ENCODE results near the gene TAS1R2.

The TAS1R2 gene

DNA sequence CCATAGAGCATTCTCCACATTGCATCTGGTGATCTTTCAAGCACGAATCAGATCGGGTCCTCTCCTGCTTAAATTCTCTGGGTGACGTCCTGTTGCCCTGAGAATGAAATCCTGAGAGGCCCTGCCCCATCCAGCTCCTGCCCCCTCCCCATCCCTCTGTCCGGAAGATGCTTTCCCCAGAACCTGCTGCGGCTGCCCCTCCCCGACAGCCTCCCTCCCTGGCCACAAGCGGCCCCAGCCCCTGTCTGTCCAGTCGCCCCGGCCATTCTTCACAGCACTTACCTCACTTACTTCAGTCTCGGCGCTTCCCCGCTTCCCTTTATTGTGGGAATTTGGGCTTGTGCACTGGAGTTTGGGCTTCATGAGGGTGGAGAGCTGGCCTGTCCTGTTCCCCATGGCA, 40.3 kb downstream of the TAS1R2 start:
- DNase-seq: no peak

DNA sequence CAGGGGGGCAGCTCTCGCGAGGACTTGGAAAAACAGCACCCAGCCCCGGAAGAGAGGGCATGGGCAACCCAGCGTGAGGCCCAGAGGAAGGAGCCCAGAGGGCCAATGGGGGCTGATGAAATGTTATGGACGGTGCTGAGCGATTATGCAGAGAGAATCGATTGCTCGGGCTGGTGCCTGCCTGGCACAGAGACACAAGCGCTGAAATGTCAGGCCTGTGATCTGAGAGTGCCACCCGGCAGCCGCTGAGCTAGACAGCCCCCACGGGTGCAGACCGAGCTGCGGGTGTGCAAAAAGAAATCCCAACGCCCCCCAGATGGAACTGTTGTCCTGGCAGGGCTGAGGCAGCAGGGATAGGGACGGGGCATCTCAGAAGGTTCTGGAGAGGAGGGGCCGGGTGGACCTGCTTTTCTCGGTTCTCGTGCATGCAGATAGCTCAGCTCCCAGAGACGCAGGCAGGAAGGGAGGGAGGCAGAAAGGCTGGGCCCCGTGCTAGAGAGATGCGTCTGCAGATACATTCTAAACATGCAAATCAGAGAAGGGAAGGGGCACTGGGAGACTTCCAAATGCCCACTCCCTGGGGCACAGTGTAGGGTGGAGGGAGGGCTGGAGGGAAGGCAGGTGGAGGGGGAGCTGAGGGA, 41.5 kb downstream of the TAS1R2 start:
- no peak for DNase-seq

DNA sequence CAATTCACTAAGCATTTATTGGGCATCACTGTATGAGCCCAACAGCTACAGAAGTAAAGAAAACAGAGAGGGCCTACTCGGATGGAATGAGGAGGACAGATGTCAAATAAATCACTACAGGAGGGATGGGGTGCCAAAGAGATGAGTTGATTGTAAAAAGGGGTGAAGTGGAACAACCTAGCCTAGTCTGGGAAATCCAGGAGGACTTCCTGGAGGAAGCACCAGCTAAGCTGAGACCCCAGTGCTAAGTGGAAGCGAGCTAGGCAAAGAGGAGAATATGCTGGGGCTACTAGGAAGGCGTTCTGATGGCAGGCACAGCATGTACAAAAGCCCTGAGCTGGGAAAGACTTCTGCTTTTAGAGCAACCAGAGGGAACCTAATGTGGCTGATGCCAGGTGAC, 42.1 kb downstream of the TAS1R2 start:
- DNase-seq: no peak

DNA sequence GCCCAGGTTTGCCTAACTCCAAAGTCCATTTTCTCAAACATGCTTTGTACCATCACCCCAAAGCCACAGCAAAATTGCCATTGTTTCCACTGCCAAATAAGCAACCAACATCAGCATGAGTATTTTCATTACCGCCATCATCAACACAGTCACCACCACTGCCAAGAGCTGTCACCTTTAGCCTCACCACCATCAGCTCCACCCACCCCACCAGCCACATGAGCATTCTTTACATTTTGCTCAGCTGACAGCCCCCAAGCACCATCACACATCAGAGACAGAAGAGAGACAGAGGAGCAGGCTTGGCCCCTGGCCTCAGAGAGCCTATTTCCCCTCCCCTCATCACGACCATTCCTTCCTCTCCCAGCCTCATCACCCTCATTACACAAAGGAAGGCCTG, 42.7 kb downstream of the TAS1R2 start:
- DNase-seq: no peak

DNA sequence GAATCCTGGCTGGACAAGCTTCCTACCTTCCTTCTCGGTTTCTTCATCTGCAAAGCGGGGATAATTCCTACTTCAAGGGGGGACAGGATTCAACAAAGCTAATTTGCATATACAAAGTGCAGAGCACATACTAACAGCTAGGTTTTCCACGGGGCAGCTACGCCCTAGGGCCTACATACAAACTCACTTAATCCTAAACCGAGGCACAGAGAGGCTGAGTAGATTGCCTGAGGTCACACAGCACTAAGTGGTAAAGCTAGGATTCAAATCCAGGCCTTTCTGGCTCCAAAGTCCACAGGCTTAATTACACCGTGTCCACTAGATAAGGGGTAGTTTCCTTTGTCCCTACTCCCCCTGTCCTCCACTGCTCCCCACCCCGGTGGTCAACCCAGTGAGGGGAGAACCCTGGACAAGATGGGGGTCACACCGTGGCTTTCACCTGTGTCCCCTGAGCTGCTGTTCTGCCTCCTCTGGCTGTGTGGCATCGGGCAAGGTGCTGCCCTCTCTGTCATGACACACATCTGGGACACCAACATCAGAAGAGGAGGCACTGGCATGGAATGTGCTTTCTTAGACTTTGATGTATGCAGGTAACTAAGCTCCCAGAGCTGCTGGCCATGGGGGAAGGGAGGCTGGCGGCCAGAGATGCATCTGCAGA, 44.5 kb downstream of the TAS1R2 start:
- no peak for DNase-seq

DNA sequence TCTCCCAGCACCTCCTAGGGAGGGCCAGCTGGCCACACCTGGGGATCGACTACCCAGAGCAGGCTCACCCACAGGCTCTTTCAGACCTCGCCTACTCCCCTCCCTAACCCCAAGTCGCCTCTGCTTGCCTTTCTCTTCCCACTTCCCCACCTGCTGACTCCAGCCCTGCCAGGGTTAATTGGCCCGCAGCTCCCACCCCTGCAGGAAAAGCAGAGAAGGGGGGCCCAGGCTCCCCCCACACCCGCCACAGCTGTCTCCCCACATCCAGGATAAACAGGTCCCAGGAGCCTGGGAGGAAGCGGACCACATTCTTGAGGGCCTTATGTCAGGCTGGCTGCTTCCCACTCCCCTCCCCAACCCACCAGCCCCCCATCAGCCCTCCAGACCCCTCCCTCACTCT, 45.0 kb downstream of the TAS1R2 start:
- DNase-seq: no peak

DNA sequence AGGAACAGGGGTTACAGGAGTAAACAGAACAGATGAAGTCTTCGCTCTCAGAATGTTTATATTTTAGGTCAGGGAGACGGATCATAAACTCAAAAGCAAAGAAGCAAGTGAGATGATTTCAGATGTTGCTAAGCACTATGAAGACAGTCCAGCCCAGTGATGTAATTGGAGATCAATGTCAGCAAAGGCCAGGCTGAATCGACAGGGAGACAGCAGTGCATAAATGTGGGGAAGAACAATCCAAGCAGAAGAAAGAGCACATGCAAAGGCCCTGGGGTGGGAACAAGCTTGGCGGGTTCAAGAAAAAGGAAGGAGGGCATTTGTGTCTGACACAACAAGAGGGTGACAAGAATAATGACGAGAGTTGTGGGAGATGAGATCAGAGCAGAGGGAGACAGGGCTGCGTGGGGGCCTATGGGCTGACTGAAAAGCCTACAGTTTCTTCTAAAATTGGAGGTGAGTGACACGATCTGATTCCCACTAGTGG, 47.0 kb downstream of the TAS1R2 start:
- DNase-seq: no peak

DNA sequence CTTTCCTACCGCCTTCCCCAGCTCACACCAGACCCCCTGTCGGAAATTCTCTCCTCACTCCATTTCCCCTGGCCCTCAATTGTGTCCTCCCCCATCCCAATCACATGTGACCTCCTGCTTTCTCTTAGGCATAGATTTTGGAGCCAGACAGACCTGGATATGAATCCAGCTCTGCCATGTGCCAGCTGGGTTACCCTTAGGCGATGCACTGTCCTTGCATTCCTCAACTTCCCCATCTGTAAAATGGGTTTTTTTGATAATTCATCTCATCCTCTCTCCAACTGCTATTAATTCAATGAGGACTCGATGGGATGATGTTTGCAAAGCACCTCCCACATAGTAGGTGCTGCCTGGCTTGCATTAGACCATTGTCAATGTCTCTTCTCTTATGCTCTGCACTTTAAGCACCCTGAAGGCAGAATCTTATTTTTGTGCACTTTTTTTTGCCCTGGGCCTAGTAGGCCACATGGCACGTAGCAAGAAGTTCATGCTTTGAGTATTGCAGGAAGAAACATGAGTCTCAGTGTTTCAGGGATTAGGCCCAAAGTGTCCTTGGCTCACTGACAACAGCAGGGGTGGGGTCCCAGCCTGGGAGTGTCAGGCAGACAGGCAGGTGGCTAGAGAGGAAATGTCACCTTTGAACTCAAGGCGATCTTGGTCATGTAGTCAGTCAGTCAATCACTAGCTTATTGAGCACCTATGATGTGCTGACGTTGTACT, 47.6 kb downstream of the TAS1R2 start:
- no peak for DNase-seq

DNA sequence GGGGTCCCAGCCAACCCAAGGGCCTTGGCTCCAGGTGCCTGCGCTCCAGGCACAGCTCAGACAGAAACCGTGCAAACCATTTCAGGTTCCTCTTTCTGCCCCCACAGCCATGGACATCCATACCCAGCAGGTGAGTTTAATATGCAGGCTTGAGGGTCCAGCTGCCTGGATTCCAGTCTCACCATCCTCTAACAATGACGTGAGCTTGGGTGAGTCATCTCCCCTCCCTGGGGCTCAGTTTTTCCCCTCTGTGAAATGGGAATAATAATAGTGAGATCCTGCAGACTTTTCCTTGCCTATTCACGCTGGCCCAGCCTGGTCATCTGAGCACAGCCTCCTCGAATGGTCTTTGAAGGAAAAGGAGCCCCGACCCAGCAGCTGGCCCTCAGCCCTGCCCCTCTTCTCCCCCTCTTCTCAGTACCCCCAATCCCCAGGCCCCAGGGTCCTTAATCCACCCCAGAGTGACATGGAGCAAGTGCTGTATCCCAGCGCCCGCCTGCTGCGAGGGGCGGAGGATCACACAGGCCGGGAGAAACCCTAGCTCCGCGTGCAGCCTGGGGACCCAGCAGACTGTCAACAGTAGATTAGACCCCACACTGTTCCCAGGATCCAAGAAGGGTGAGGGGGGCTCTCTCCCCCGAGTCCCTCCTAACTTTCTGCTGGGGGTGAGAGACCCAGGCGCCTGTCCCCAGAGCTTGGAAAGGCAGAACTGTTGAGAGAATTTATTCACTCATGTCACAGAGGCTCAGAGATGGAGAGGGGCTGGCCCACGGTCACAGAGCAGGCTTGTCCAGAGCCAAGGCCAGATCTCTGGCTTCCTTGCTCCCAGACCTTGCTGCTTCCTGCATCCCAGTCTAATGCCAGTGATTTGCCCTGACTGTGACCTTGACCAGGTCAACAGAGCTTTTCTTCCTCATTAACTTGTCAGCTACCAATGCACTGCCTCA, 49.2 kb downstream of the TAS1R2 start:
- no peak for DNase-seq

DNA sequence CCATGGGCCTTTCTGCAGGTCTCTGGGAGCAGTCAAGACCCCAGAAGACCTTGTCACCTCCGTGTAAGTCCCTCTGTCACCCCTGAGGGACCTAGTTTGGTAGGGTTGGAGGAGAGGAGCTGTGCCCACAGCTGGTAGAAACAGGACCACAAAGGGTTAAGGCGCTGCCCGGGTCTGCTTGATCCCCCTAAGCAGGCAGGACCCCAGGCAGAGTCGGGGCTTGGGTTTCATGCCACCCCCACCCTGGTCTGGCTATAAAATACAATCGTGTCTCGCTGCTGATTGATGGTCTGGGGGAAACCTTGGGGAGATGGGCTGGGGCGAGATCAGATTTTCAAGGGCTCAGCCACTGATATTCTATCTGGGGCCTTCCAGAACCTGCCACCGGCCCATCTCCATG, 50.9 kb downstream of the TAS1R2 start:
- DNase-seq: no peak

DNA sequence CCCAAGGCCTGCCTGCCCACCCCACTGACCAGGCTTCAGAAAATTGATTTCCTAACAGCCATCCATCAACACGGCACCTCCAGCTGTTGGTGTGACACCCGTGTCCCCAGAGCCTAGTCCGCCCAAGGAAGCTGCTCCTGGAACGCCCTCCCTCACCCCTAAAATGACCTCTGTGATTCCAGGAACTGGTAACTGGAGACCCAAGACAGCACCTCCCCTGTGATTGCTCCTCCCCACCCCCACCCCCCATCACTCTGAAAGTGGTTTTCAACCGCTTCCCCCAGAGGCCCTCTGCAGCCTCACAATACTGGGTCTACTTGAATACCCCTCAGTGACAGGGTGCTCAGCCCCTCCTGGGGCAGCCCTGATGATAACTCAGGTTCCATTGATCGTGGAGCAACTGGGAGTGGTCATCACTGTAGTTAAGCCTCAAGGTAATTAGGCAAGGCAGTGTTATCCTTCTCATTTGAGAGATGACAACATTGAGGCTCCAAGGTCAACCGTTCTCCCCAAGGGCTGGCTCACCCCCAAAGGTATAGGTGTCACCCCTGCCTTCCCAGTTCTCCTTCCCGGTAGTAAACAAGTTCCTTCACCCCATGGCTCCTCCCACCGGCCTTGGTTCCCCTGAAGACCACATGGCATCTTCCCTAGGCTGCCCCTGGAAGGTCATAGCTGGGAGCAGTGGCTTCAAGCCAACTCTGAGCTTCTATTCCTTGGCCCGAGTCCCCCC, 52.0 kb downstream of the TAS1R2 start:
- no peak for DNase-seq

DNA sequence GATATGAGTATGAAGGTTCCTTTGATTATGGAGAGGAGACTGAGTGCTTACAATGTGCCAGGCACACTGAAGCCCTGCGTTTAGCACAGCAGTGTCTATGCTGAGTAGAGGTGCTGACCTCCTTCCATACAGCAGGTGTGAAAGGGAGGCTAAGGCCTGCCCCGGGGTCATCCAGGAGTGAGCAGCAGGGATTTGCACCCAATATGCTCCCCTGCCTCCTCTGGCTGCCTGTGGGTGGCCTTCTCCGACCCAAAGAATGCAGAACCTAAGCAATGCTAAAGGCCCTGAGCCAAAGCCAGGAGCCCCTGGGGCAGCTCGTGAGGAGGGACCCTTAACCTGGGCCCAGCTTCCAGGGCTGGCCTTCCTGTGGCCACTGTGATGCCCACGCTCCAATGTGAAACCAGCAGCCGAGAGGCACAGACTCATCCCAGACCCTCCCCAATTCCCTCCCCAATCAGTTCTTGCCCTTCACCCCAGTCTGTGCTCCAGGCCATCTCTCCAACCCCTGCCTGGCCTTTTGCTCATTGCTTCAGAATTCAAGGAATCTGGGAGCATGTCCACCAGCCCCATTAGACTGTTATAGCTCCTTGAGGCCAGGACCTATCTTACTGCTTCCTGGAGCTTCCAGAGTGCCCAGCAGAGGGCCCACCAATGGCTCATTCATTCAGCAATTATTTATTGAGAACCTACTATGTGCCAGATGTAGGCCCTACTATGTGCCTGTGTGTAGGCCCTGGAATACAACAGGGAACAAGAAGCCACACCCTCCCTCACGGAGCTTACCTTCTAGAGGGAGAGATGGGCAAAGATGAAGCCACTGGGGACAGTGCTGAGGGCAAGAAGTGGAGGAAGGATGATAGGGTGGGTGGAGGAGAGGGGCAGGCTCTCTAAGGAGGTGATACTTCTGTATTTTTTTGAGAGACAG, 53.3 kb downstream of the TAS1R2 start:
- DNase-seq: no peak

DNA sequence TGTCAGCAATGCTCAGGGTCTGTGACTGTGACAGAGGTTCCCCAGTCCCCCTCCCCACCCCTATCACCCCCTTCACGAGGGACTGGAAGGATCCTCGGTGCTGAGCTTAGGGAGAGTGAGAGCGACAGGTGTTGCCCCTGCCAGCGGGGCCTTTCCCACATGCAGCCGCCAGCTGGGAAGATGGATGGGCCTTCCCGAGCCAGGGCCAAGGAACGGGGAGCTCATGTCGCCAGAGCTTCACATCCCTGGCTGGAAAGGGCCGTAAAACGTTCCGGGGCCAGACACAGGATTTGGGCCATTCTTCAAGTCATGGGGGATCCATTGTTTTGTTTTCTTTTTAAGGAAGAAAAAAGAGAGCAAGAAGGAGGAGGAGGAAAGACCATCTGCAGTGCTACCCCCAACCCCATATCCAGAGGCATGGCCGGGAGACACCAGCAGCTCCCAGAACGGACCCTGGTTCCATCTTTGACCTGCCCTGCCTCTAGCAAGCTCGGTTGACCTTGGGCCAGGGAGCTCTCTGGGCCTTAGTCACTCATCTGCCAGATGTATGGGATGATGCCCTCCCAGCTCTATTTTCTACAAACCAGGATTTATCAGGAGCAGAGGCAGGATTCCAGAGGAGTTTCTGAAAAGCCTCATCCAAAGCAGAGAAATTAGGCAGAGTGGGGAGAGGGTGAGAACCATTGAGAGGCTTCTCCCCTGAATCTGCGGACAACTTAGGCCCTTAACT, 54.1 kb downstream of the TAS1R2 start:
- no peak for DNase-seq

DNA sequence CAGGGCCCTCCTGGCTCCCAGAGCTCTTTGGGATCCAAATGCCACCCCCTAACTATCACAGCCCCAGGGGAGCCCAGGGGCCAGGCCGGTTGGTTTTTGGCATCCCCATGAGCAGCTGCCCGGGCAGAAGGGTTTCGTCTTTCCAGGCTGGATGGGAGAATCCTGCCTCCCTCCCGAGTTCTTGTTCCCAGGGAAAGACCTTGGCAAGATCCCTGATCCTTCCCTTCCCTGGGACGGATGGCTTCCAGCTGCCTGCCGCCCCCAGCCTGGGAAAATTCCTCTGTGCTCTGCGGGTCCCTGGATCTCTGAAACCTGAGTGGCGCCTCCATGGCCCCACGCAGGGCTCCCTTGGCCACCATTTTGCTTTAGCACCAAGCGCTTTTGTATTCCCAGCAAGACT, 55.6 kb downstream of the TAS1R2 start:
- no peak for DNase-seq

DNA sequence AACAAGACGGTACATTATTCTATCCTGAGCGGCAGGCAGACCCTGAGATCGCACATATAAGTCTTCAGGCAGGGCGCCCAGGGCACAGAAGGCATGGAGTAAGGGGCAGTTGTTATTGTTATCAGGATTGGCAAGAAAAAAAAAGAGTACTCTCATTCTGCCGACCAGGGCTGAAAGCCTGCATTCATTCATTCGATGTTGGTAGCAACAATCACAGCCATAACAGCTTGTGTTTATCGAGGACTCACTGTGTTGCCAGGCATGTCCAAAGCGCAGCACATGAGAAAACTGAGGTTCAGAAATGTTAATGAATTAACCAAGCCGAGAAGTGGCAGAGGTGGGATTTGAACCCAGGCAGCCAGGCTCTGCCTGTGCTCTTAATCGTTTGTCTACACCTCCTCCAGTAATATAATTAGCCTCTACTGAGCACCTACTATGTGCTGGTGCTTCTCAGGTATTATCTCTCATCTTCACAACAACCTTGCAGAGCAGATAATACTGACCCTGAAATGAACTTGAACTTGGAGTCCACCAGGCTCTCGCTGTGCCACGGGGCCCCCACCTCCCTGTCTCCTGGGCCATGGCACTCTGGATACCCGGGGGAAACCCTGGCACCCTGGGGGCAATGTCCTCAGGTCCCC, 56.2 kb downstream of the TAS1R2 start:
- no peak for DNase-seq

DNA sequence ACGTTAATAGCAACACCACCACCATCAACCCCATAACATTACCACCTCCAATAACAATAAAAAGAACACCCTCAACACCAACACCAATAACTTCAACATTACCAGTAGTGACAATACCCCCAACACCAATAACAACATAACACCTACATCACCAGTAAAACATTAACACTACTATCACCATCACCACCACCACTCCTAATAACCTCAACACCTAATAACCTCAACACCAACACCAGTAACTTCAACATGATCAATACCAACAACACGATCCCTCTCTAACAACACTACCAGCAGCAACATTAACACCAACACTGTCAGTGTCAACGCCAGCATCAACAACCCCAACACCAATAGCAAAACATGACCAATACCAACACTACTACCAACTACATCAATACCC, 57.2 kb downstream of the TAS1R2 start:
- DNase-seq: no peak

DNA sequence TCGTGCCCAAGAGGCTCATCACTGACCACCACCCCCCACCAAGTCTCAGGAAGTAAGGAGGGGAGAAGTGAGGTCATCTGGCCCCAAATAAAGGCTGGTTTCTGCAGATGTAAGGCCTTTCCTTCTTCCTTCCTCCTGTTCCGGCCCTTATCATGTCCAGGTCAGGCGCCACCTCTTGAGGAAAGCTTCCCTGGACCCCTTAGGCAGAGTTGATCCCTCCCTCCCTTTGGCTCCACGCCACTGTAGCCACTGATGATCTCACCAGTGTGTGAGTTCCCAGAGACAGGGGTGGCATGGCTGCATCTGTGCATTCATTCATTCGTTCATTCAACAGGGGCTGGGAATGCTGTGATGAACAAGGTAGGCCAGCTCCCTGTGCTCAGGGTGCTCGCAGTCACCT, 59.2 kb downstream of the TAS1R2 start:
- no peak for DNase-seq

DNA sequence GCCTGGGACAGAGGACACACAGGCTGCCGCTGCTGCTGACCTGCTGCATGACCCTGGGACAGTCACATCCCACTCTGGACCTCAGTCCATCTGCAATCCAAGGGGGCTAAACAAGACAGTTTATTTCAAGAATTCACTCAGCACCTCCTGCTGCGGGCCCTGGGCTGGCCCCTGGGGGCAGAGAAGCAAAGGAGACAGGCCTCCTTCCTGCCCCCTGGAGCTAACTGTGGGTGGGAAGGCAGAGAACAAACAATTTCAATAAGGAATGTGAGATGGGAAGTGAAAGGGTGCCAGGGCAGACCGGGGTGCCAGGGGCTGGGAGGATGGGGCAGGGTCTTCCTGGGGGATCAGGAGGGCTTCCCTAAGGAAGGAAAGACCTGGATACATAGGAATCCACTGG, 60.0 kb downstream of the TAS1R2 start:
- no peak for DNase-seq

DNA sequence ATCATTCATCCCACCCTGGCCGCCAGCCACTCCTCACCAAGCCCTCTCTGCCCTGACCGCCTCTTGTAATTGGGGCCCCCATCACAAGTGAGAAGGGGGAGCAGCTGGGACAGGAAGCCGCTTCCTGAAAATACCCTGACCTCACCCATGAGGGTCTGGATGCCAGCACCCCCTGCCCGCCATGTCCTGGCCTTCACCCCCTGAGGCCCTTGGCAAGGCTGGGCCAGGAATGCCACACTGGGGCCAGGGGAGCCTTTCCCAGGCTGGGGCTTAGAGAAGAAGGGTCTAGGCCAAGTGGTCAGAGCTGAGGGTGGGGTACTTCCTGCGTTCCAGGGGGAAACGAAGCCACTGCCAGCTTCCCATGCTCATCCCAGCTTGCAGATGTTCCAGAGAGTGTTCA, 60.5 kb downstream of the TAS1R2 start:
- no peak for DNase-seq

DNA sequence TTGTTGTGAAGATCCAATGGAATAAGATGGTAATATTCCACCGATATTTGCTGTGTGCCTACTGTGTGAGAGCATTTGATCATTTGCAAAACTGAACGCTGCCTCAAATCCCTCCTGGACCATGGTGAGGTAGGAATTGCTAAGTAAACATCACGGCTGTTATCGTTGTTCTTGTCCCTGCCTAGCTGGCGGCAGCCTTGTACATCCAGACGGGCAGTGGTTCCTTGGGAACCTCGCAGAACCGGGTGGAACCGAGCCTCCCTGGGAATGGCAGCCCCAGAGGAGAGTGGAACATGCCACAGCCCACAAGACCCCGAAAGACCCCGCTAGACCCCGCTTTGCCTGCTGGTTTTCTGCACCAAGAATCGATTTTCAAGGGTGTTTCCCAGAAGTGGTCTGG, 60.9 kb downstream of the TAS1R2 start:
- DNase-seq: no peak
